ENCODE results near the gene RASGRF2. TPM values are rescaled to one million over a fixed set of nuclear protein-coding genes. Genes with fewer than 3 reads are reported as not detected.

RASGRF2 gene
- 0.18 TPM in 1 of 2 replicates, not detected in the other for total RNA-seq (2014; rRNA removed)
- percentile 14 among the genes with signal in this experiment for Bru-seq, nascent RNA
- percentile 28 among the genes with signal in this experiment for BruChase-seq, experiment 1, labeled RNA remaining after a 6-hour chase
- percentile 31 among the genes with signal in this experiment for BruChase-seq, experiment 2, labeled RNA remaining after a 2-hour chase
- long read RNA-seq, partial matches to known transcripts, result 0 of 315 reads
- long read RNA-seq, other reads (novel, unspliced or antisense), result 315 of 315 reads

GRCh38 chr5:80959768-80960442 lies at the start of gene RASGRF2:
Gene RASGRF2 (plus strand): TSS chr5:80960363. CDS start chr5:80960739, 376 bp downstream.
- CTCF ChIA-PET, result no interaction called here
- POLR2A ChIA-PET (ENCODE audit: unreplicated experiment), result no interaction called here
- Histone ChIP-seq H3K27me3 (ENCODE audit: low read length) (no peaks in the 10 kb centered on the region), H4K20me1 (ENCODE audit: low read length) (no peaks in the 10 kb centered on the region), H3K9me2 (replicated peaks; ENCODE audit: low read length) (no peaks in the 10 kb centered on the region), H3K4me3 (ENCODE audit: low read length) (no peak within 1 kb of the TSS), H3K36me3 (ENCODE audit: low read depth, low read length) (no peaks in the 10 kb centered on the region), H3K9me3 (ENCODE audit: low read length) (no peaks in the 10 kb centered on the region), H3K4me1 (ENCODE audit: insufficient read depth, low read length) (peaks cover 16% of the 10 kb centered on the region; the same call in 1 of the 2 replicates), H3K4me2 (ENCODE audit: low read length) (no peak within 1 kb of the TSS), H3F3A (ENCODE audit: low read length, unreplicated experiment) (no peaks in the 10 kb centered on the region), H3K27ac (ENCODE audit: low read length) (no peak within 1 kb of the TSS), H3K79me2 (ENCODE audit: low read length) (no peaks in the 10 kb centered on the region), H2AFZ (ENCODE audit: low read length) (no peak within 1 kb of the TSS), H3K9ac (ENCODE audit: low read length) (no peak within 1 kb of the TSS)
- DNase-seq, result no peak
- no peak for ATAC-seq
- no TSS peak for BruUV-seq (replicated peaks)
- TF ChIP-seq EZH2 (IDR thresholded peaks at IDR 0.05; ENCODE audit: low read length, unreplicated experiment) (no peak), EZH2phosphoT487 (IDR thresholded peaks at IDR 0.05; ENCODE audit: borderline replicate concordance, low read length) (no peak), CTCF (conservative IDR thresholded peaks at IDR 0.05; ENCODE audit: low read depth, low read length) (no peak)
- intact Hi-C loops (cut with micrococcal nuclease), result no loop called here

- H3K4me3 ChIP-seq (ENCODE audit: low read length), result no peak overlapping the region
- H3K4me2 ChIP-seq (ENCODE audit: low read length), result no peak overlapping the region
- H3K9me3 ChIP-seq (ENCODE audit: low read length), result no peaks in the 10 kb centered on the region
- ChIA-PET POLR2A (ENCODE audit: unreplicated experiment) (interaction anchor here (0.6 kb wide), 1 partner anchor 343 kb away, joined by 4 read pairs; no protein-coding TSS in a partner anchor), CTCF (no interaction called here)
- no peak overlapping the region for H3K27ac ChIP-seq (ENCODE audit: low read length)
- BruUV-seq (replicated peaks), result no TSS peak
- peak; percentile 58 for ATAC-seq
- H2AFZ ChIP-seq (ENCODE audit: low read length), result no peak overlapping the region
- no peak for TF ChIP-seq CTCF (conservative IDR thresholded peaks at IDR 0.05; ENCODE audit: low read depth, low read length)
- H3K9me2 ChIP-seq (replicated peaks; ENCODE audit: low read length), result no peaks in the 10 kb centered on the region
- intact Hi-C loops (cut with micrococcal nuclease), result no loop called here
- no peaks in the 10 kb centered on the region for H3K79me2 ChIP-seq (ENCODE audit: low read length)
- no peaks in the 10 kb centered on the region for H3F3A ChIP-seq (ENCODE audit: low read length, unreplicated experiment)
- H3K9ac ChIP-seq (ENCODE audit: low read length), result no peak overlapping the region
- no peaks in the 10 kb centered on the region for H3K4me1 ChIP-seq (ENCODE audit: insufficient read depth, low read length)
- H3K36me3 ChIP-seq (ENCODE audit: low read depth, low read length), result no peaks in the 10 kb centered on the region
- peak; percentile 60 for DNase-seq
- H3K27me3 ChIP-seq (ENCODE audit: low read length), result no peaks in the 10 kb centered on the region
- H4K20me1 ChIP-seq (ENCODE audit: low read length), result no peaks in the 10 kb centered on the region
Measured at GRCh38 chr5:80912479-80912878, 47.7 kb upstream of the RASGRF2 start.

GRCh38 chr5:80915716-80916115 lies 44.4 kb upstream of the RASGRF2 start:
- DNase-seq, result peak; percentile 11

More at GRCh38 chr5:80915716-80916115, 44.4 kb upstream of the RASGRF2 start:
- H3K79me2 ChIP-seq (ENCODE audit: low read length), result no peaks in the 10 kb centered on the region
- no peak overlapping the region for H3K9ac ChIP-seq (ENCODE audit: low read length)
- H3F3A ChIP-seq (ENCODE audit: low read length, unreplicated experiment), result no peaks in the 10 kb centered on the region
- H4K20me1 ChIP-seq (ENCODE audit: low read length), result no peaks in the 10 kb centered on the region
- intact Hi-C loops (cut with micrococcal nuclease), result no loop called here
- POLR2A ChIA-PET (ENCODE audit: unreplicated experiment), result no interaction called here
- H2AFZ ChIP-seq (ENCODE audit: low read length), result no peak overlapping the region
- no peaks in the 10 kb centered on the region for H3K9me3 ChIP-seq (ENCODE audit: low read length)
- no peak overlapping the region for H3K27ac ChIP-seq (ENCODE audit: low read length)
- TF ChIP-seq EZH2phosphoT487 (IDR thresholded peaks at IDR 0.05; ENCODE audit: borderline replicate concordance, low read length) (no peak), EZH2 (IDR thresholded peaks at IDR 0.05; ENCODE audit: low read length, unreplicated experiment) (no peak), CTCF (conservative IDR thresholded peaks at IDR 0.05; ENCODE audit: low read depth, low read length) (no peak)
- no TSS peak for BruUV-seq (replicated peaks)
- H3K4me1 ChIP-seq (ENCODE audit: insufficient read depth, low read length), result no peaks in the 10 kb centered on the region
- ATAC-seq, result no peak
- CTCF ChIA-PET, result no interaction called here
- H3K27me3 ChIP-seq (ENCODE audit: low read length), result no peaks in the 10 kb centered on the region
- H3K36me3 ChIP-seq (ENCODE audit: low read depth, low read length), result no peaks in the 10 kb centered on the region
- H3K4me3 ChIP-seq (ENCODE audit: low read length), result no peak overlapping the region
- H3K9me2 ChIP-seq (replicated peaks; ENCODE audit: low read length), result no peaks in the 10 kb centered on the region
- no peak overlapping the region for H3K4me2 ChIP-seq (ENCODE audit: low read length)

Measured in PC-3 (cell line).